ENCODE data around the gene FBXL16. TPM values are rescaled to one million over a fixed set of nuclear protein-coding genes. Genes with fewer than 3 reads are reported as not detected.

Gene FBXL16
- total and polyA plus RNA-seq, 2 experiments from 2014 or later = 0.07 to 0.28 TPM

- Histone ChIP-seq H3K27ac (peak overlapping the region; percentile 51), H3K27me3 (peaks cover 3% of the 10 kb centered on the region), H3K9me3 (ENCODE audit: low read depth) (no peaks in the 10 kb centered on the region), H2AFZ (no peak overlapping the region), H3K9me2 (replicated peaks; ENCODE audit: insufficient read depth) (no peaks in the 10 kb centered on the region), H3K4me3 (no peak overlapping the region), H4K20me1 (ENCODE audit: insufficient read depth, poor library complexity, severe bottlenecking) (no peaks in the 10 kb centered on the region), H3K36me3 (replicated peaks; ENCODE audit: insufficient read depth, low read depth) (no peaks in the 10 kb centered on the region), H3K79me2 (no peaks in the 10 kb centered on the region), H3K4me1 (ENCODE audit: insufficient read depth) (peaks cover 7% of the 10 kb centered on the region), H3K4me2 (peak overlapping the region; percentile 46)
- DNase-seq (ENCODE audit: low spot score) = no peak
- 62% methylated on average over 33 of the region's 39 CpGs for WGBS (ENCODE audit: low lambda C conversion rate, missing lambda C conversion rate)
- no peak for TF ChIP-seq EZH2 (IDR thresholded peaks at IDR 0.05; ENCODE audit: borderline replicate concordance)
- TF ChIP-seq EZH2phosphoT487 (IDR thresholded peaks at IDR 0.05; ENCODE audit: low read depth, severe bottlenecking, unreplicated experiment) = no peak
- TF ChIP-seq, protein P1, sequence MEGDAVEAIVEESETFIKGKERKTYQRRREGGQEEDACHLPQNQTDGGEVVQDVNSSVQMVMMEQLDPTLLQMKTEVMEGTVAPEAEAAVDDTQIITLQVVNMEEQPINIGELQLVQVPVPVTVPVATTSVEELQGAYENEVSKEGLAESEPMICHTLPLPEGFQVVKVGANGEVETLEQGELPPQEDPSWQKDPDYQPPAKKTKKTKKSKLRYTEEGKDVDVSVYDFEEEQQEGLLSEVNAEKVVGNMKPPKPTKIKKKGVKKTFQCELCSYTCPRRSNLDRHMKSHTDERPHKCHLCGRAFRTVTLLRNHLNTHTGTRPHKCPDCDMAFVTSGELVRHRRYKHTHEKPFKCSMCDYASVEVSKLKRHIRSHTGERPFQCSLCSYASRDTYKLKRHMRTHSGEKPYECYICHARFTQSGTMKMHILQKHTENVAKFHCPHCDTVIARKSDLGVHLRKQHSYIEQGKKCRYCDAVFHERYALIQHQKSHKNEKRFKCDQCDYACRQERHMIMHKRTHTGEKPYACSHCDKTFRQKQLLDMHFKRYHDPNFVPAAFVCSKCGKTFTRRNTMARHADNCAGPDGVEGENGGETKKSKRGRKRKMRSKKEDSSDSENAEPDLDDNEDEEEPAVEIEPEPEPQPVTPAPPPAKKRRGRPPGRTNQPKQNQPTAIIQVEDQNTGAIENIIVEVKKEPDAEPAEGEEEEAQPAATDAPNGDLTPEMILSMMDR (IDR thresholded peaks at IDR 0.05; ENCODE audit: poor library complexity) = no peak
Observed at GRCh38 chr16:751152-752006, 45.8 kb upstream of the FBXL16 start.

DNA sequence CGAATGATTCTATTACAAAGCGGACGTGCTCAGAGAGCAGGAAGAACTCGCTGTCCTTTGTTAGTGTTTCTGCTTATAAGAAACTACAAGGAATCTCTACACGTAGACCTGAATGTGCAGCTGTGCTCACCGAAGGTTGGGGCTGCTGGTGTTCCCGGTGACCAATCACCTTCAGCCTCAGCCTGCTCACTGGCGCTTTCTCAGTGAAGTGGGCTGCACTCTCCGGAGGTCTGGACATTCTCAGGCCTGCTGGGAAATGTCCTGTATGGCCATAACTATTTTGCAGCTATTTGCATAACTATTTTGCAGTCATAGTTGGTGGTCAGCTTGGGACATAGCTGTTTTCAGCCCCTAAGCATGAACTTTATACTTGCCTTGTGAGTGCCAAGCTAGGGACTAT, 44.9 kb upstream of the FBXL16 start:
- peak; percentile 67 for DNase-seq (ENCODE audit: low spot score)
- WGBS (ENCODE audit: low lambda C conversion rate, missing lambda C conversion rate) = 55% methylated on average over 9 of the region's 9 CpGs
- H3K4me3 ChIP-seq = no peak overlapping the region

GRCh38 chr16:749010-749409, 43.4 kb upstream of the FBXL16 start:
- no peaks in the 10 kb centered on the region for H4K20me1 ChIP-seq (ENCODE audit: insufficient read depth, poor library complexity, severe bottlenecking)
- no peak for TF ChIP-seq EZH2 (IDR thresholded peaks at IDR 0.05; ENCODE audit: borderline replicate concordance)
- TF ChIP-seq, protein P1 (IDR thresholded peaks at IDR 0.05; ENCODE audit: poor library complexity) = no peak
- no peak for TF ChIP-seq EZH2phosphoT487 (IDR thresholded peaks at IDR 0.05; ENCODE audit: low read depth, severe bottlenecking, unreplicated experiment)
- H3K4me2 ChIP-seq = no peak overlapping the region
- peaks cover 3% of the 10 kb centered on the region for H3K27me3 ChIP-seq
- H3K9me3 ChIP-seq (ENCODE audit: low read depth) = no peaks in the 10 kb centered on the region
- 85% methylated on average over 6 of the region's 6 CpGs for WGBS (ENCODE audit: low lambda C conversion rate, missing lambda C conversion rate)
- H3K9me2 ChIP-seq (replicated peaks; ENCODE audit: insufficient read depth) = no peaks in the 10 kb centered on the region
- H3K36me3 ChIP-seq (replicated peaks; ENCODE audit: insufficient read depth, low read depth) = no peaks in the 10 kb centered on the region
- peak; percentile 63 for DNase-seq (ENCODE audit: low spot score)
- H3K27ac ChIP-seq = peak overlapping the region; percentile 80
- no peak overlapping the region for H2AFZ ChIP-seq
- no peaks in the 10 kb centered on the region for H3K79me2 ChIP-seq
- H3K4me1 ChIP-seq (ENCODE audit: insufficient read depth) = peaks cover 7% of the 10 kb centered on the region
- no peak overlapping the region for H3K4me3 ChIP-seq

More for the DNA sequence above, 44.9 kb upstream of the FBXL16 start:
- H3K4me1 ChIP-seq (ENCODE audit: insufficient read depth) = peaks cover 7% of the 10 kb centered on the region
- H3K9me3 ChIP-seq (ENCODE audit: low read depth) = no peaks in the 10 kb centered on the region
- no peak overlapping the region for H3K4me2 ChIP-seq
- no peaks in the 10 kb centered on the region for H4K20me1 ChIP-seq (ENCODE audit: insufficient read depth, poor library complexity, severe bottlenecking)
- H3K27me3 ChIP-seq = peaks cover 3% of the 10 kb centered on the region
- H3K9me2 ChIP-seq (replicated peaks; ENCODE audit: insufficient read depth) = no peaks in the 10 kb centered on the region
- no peaks in the 10 kb centered on the region for H3K36me3 ChIP-seq (replicated peaks; ENCODE audit: insufficient read depth, low read depth)
- no peaks in the 10 kb centered on the region for H3K79me2 ChIP-seq
- TF ChIP-seq EZH2phosphoT487 (IDR thresholded peaks at IDR 0.05; ENCODE audit: low read depth, severe bottlenecking, unreplicated experiment) = no peak
- TF ChIP-seq, protein P1 (IDR thresholded peaks at IDR 0.05; ENCODE audit: poor library complexity) = no peak
- TF ChIP-seq EZH2 (IDR thresholded peaks at IDR 0.05; ENCODE audit: borderline replicate concordance) = no peak
- H3K27ac ChIP-seq = peak overlapping the region; percentile 80
- no peak overlapping the region for H2AFZ ChIP-seq
